GM12878 (cell line): Measurements from ENCODE around the gene ADAM23. TPM values are rescaled to one million over a fixed set of nuclear protein-coding genes. Genes with fewer than 3 reads are reported as not detected.

Source experiments
- ATAC-seq: fragments of 200-7000 bp; cut with Tn5 transposase; 3 replicates; pipeline ENCODE4 v1.9.1; 2020; ENCODE audit warnings: mild to moderate bottlenecking, moderate library complexity
- BruUV-seq: library from RNA; stranded (reverse); fragments of 400-500 nt; replicated peaks from 2 replicates; lab custom pipeline; 2021; lab: Mats Ljungman, UMichigan
- CTCF ChIA-PET: fragments of 300-600 bp; sonication (Branson Sonifier 250); formaldehyde crosslinking; extraction: SDS; loops from one replicate; lab custom pipeline; 2021; ENCODE audit warnings: inconsistent platforms; lab: Yijun Ruan, JAX
- POLR2A ChIA-PET: fragments of 350-600 bp; formaldehyde crosslinking; extraction: SDS; loops from one replicate; lab custom pipeline; 2021; ENCODE audit warnings: inconsistent platforms; lab: Charles Lee
- RAD21 ChIA-PET: fragments of 300-600 bp; sonication (Branson Sonifier 250); formaldehyde crosslinking; loops from one replicate; lab custom pipeline; 2023; ENCODE audit warnings: antibody characterized with exemption; ENCODE audit not compliant: unreplicated experiment; lab: Charles Lee
- SMC1A ChIA-PET: fragments of 300-600 bp; sonication (Branson Sonifier 250); formaldehyde crosslinking; loops from one replicate; lab custom pipeline; 2023; ENCODE audit not compliant: unreplicated experiment, uncharacterized antibody; lab: Charles Lee
- DNase-seq: peaks from one replicate; pipeline ENCODE4 v3.0.0-alpha.2; 2011; ENCODE audit warnings: low read depth, low spot score
- FAIRE-seq: peaks from 3 replicates; lab custom pipeline; 2011; peaks lifted over from hg19 to GRCh38; lab: Jason Lieb, UNC
- H2AFZ ChIP-seq: 2 replicates; pipeline ENCODE4 v1.6.0; 2011; ENCODE audit warnings: low read depth, low read length, control low read depth; ENCODE audit not compliant: control insufficient read depth
- H3K27ac ChIP-seq: 2 replicates; pipeline ENCODE4 v1.5.1; 2011; ENCODE audit warnings: control low read depth; ENCODE audit not compliant: control insufficient read depth, insufficient read depth
- H3K27me3 ChIP-seq, 2 experiments: replicated peaks in 1 of 2; 2 replicates each; pipeline versions ENCODE4 v1.6.0 to v1.6.1; 2011; ENCODE audit warnings: low read length in 1 of 2; ENCODE audit not compliant: control insufficient read depth in 2 of 2, insufficient read depth in 2 of 2
- H3K36me3 ChIP-seq, 2 experiments: 2 replicates each; pipeline ENCODE4 v1.5.1; 2011; ENCODE audit warnings: low read length in 1 of 2; ENCODE audit not compliant: control insufficient read depth in 2 of 2, insufficient read depth in 2 of 2
- H3K4me1 ChIP-seq: 2 replicates; pipeline ENCODE4 v1.6.1; 2011; ENCODE audit warnings: mild to moderate bottlenecking, low read length, moderate library complexity, mixed read lengths; ENCODE audit not compliant: control insufficient read depth, insufficient read depth
- H3K4me2 ChIP-seq: 2 replicates; pipeline ENCODE4 v1.6.0; 2011; ENCODE audit warnings: control low read depth; ENCODE audit not compliant: control insufficient read depth, insufficient read depth
- H3K4me3 ChIP-seq: fragments of 200-600 bp; sonication (generic); 2 replicates; pipeline ENCODE4 v1.5.1; 2016
- H3K79me2 ChIP-seq: 2 replicates; pipeline ENCODE4 v1.6.0; 2011; ENCODE audit warnings: low read length; ENCODE audit not compliant: control insufficient read depth, insufficient read depth
- H3K9ac ChIP-seq: 2 replicates; pipeline ENCODE4 v1.8.0; 2011; ENCODE audit warnings: low read length, control low read depth, mixed read lengths; ENCODE audit not compliant: control insufficient read depth, insufficient read depth
- H3K9me3 ChIP-seq: replicated peaks from 3 replicates; pipeline ENCODE4 v1.5.1; 2011; ENCODE audit warnings: mild to moderate bottlenecking, low read length; ENCODE audit not compliant: control insufficient read depth, insufficient read depth
- H4K20me1 ChIP-seq: 2 replicates; pipeline ENCODE4 v1.6.0; 2011; ENCODE audit not compliant: control insufficient read depth, insufficient read depth
- ATF3 ChIP-seq: IDR thresholded peaks from 2 replicates; pipeline ENCODE4 v1.6.1; 2011; ENCODE audit warnings: low read depth, mild to moderate bottlenecking, low read length, moderate library complexity, borderline replicate concordance; ENCODE audit errors: extremely low read depth
- CREM ChIP-seq: IDR thresholded peaks from 2 replicates; pipeline ENCODE4 v1.6.1; 2014; ENCODE audit warnings: antibody characterized with exemption, low read depth
- GATAD2B ChIP-seq: fragments of 450-650 bp; conservative IDR thresholded peaks from 2 replicates; pipeline ENCODE4 v1.6.1; 2017; ENCODE audit warnings: low read depth, mild to moderate bottlenecking, moderate library complexity
- HCFC1 ChIP-seq: fragments of 150-350 bp; IDR thresholded peaks from 2 replicates; pipeline ENCODE4 v1.6.1; 2014; ENCODE audit warnings: low read length
- LARP7 ChIP-seq: fragments of 450-650 bp; IDR thresholded peaks from 2 replicates; pipeline ENCODE4 v1.6.1; 2017; ENCODE audit warnings: mild to moderate bottlenecking
- MTA2 ChIP-seq: fragments of 450-650 bp; IDR thresholded peaks from 2 replicates; pipeline ENCODE4 v1.6.1; 2016; ENCODE audit warnings: low read depth, mild to moderate bottlenecking, moderate library complexity
- MXI1 ChIP-seq: fragments of 150-350 bp; IDR thresholded peaks from 2 replicates; pipeline ENCODE4 v1.6.1; 2011; ENCODE audit warnings: low read depth, mild to moderate bottlenecking, inconsistent platforms, low read length, improper control_type of control experiment
- RBBP5 ChIP-seq: fragments of 200-600 bp; sonication (generic); conservative IDR thresholded peaks from 2 replicates; pipeline ENCODE4 v1.6.1; 2016
- WRNIP1 ChIP-seq: IDR thresholded peaks from 2 replicates; pipeline ENCODE4 v1.6.1; 2011; ENCODE audit warnings: low read depth, low read length, improper control_type of control experiment, borderline replicate concordance
- WGBS: methylation state at CpG from one replicate; pipeline ENCODE4 v1.1.6; 2016; ENCODE audit warnings: low lambda C conversion rate; ENCODE audit not compliant: insufficient replicate concordance, insufficient coverage; ENCODE audit errors: missing lambda C conversion rate; 5-methylcytosine and 5-hydroxymethylcytosine counted together
- in situ Hi-C: fragments of 300-500 bp; cut with MboI; formaldehyde crosslinking; loops from 9 replicates; pipeline ENCODE4 v1.14.3; 2018; ENCODE audit warnings: mixed read lengths
- intact Hi-C: fragments of 100-400 bp; cut with micrococcal nuclease; formaldehyde crosslinking; loops from one replicate; pipeline ENCODE4 v1.14.2; 2022; ENCODE audit not compliant: unreplicated experiment
- polyA plus RNA-seq, 11 experiments: library from polyadenylated mRNA; depleted of rRNA in 4 of 11; unstranded in 6 of 11; stranded (reverse) in 5 of 11; fragments of >200 nt; fragmentation: Nextera tagmentation in 4 of 11; fragmentation: Illumina TruSeq in 1 of 11; extraction: Ambion mirVana in 4 of 11; extraction: Trizol in 1 of 11; gene quantifications; 1 replicate in 1 of 11; 2 replicates in 10 of 11; pipeline versions ENCODE4 v1.2.1 to v1.2.3, GENCODE V29; 2011 to 2016; ENCODE audit warnings: inconsistent platforms in 2 of 11, missing spikeins in 2 of 11, low read depth in 1 of 11
- total RNA-seq, 4 experiments: library from RNA; depleted of rRNA in 3 of 4; stranded (reverse); fragments of >200 nt in 3 of 4; fragmentation: Illumina TruSeq in 1 of 4; extraction: Trizol in 1 of 4; gene quantifications; 2 replicates each; pipeline versions ENCODE4 v1.2.1 to v1.2.3, GENCODE V29; 2013 to 2021
- TF ChIP-seq, protein P1 (sequence below), 3 experiments: IDR thresholded peaks in 2 of 3; conservative IDR thresholded peaks in 1 of 3; 2 replicates each; pipeline ENCODE4 v1.5.1; 2011; ENCODE audit warnings: low read depth in 3 of 3, low read length in 3 of 3, mild to moderate bottlenecking in 3 of 3, control low read depth in 2 of 3, moderate library complexity in 2 of 3, inconsistent platforms in 1 of 3, mixed read lengths in 1 of 3; ENCODE audit not compliant: control insufficient read depth in 2 of 3, insufficient read depth in 1 of 3; ENCODE audit errors: extremely low read depth in 1 of 3
- TF ChIP-seq, protein P2 (sequence below): IDR thresholded peaks from 2 replicates; pipeline ENCODE4 v1.6.1; 2011; ENCODE audit warnings: borderline replicate concordance, low read depth, mild to moderate bottlenecking, moderate library complexity, mixed read lengths, low read length; ENCODE audit not compliant: insufficient read depth; ENCODE audit errors: extremely low read length

Gene ADAM23
- total and polyA plus RNA-seq, 10 of the 15 experiments (the other 5 are each of a cell fraction or from before 2014, with no cell fraction given) = 5.7 to 41.8 (median 15.6) TPM

DNA sequence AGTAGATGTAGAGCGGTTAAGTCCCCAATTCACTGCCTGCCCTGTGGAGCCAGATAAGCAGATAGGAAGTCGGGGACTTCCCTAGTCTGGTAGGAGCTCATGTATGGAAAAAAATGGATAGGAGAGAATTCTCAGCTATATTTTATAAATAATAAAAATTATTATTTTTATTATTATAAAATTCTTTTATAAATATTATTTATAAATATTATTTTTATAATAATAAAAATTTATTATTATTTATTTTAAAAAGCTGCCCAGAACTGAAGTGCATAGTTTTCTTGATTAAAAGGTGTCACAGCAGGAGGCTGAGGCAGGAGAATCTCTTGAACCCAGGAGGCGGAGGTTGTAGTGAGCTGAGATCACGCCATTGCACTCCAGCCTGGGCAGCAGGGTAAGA is 97.4 kb downstream of the ADAM23 start:
- DNase-seq = no peak
- Histone ChIP-seq H3K36me3 (no peaks in the 10 kb centered on the region), H3K4me2 (no peak overlapping the region), H3K4me1 (no peaks in the 10 kb centered on the region), H4K20me1 (no peaks in the 10 kb centered on the region), H2AFZ (no peak overlapping the region), H3K9ac (no peak overlapping the region), H3K9me3 (no peaks in the 10 kb centered on the region), H3K27ac (no peak overlapping the region), H3K27me3 (no peaks in the 10 kb centered on the region), H3K79me2 (no peaks in the 10 kb centered on the region), H3K4me3 (no peak overlapping the region)
- BruUV-seq = no TSS peak
- RAD21 ChIA-PET = interaction anchor here (1.0 to 1.9 kb wide), 3 partner anchors 14 to 24 kb away, joined by 4 to 6 read pairs (median 4); no protein-coding TSS in a partner anchor
- intact Hi-C loops (no loop called here), in situ Hi-C loops (no loop called here)
- POLR2A ChIA-PET = interaction anchor here (0.7 kb wide), 1 partner anchor 240 kb away, joined by 4 read pairs; no protein-coding TSS in a partner anchor
- no peak for FAIRE-seq
- 49% methylated on average over 4 of the region's 4 CpGs for WGBS
- TF ChIP-seq WRNIP1 (no peak), LARP7 (no peak), MTA2 (no peak), GATAD2B (no peak)
- SMC1A ChIA-PET = interaction anchor here (1.1 to 1.2 kb wide), 2 partner anchors 18 to 99 kb away, joined by 3 to 5 read pairs; no protein-coding TSS in a partner anchor
- CTCF ChIA-PET = interaction anchor here (0.6 to 1.8 kb wide), 5 partner anchors 15 to 149 kb away, joined by 3 to 5 read pairs (median 3); no protein-coding TSS in a partner anchor
- no peak for ATAC-seq

GRCh38 chr2:206543073-206543472 is 99.7 kb downstream of the ADAM23 start:
- ChIA-PET SMC1A (interaction anchor here (0.6 to 2.5 kb wide), 2 partner anchors 12 to 68 kb away, joined by 3 to 9 read pairs; no protein-coding TSS in a partner anchor), RAD21 (no interaction called here), CTCF (interaction anchor here (0.5 to 1.9 kb wide), 3 partner anchors 10 to 239 kb away, joined by 4 to 5 read pairs (median 4); no protein-coding TSS in a partner anchor), POLR2A (no interaction called here)
- H3K36me3 ChIP-seq = no peaks in the 10 kb centered on the region
- no peak overlapping the region for H3K4me2 ChIP-seq
- H3K4me1 ChIP-seq = no peaks in the 10 kb centered on the region
- ATAC-seq (no peak), DNase-seq (no peak), FAIRE-seq (no peak)
- no peak overlapping the region for H3K27ac ChIP-seq
- no peaks in the 10 kb centered on the region for H3K27me3 ChIP-seq
- in situ Hi-C loops (no loop called here), intact Hi-C loops (no loop called here)
- H2AFZ ChIP-seq = no peak overlapping the region
- no TSS peak for BruUV-seq
- H3K9me3 ChIP-seq = no peaks in the 10 kb centered on the region
- H3K4me3 ChIP-seq = no peak overlapping the region
- H3K9ac ChIP-seq = no peak overlapping the region
- no peaks in the 10 kb centered on the region for H3K79me2 ChIP-seq
- no peaks in the 10 kb centered on the region for H4K20me1 ChIP-seq
- 21% methylated on average over 2 of the region's 2 CpGs for WGBS
- TF ChIP-seq, protein P1, sequence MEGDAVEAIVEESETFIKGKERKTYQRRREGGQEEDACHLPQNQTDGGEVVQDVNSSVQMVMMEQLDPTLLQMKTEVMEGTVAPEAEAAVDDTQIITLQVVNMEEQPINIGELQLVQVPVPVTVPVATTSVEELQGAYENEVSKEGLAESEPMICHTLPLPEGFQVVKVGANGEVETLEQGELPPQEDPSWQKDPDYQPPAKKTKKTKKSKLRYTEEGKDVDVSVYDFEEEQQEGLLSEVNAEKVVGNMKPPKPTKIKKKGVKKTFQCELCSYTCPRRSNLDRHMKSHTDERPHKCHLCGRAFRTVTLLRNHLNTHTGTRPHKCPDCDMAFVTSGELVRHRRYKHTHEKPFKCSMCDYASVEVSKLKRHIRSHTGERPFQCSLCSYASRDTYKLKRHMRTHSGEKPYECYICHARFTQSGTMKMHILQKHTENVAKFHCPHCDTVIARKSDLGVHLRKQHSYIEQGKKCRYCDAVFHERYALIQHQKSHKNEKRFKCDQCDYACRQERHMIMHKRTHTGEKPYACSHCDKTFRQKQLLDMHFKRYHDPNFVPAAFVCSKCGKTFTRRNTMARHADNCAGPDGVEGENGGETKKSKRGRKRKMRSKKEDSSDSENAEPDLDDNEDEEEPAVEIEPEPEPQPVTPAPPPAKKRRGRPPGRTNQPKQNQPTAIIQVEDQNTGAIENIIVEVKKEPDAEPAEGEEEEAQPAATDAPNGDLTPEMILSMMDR (IDR thresholded peaks at IDR 0.05 in 2 of 3, conservative IDR thresholded peaks at IDR 0.05 in 1 of 3; ENCODE audit: control insufficient read depth in 2 of 3, extremely low read depth in 1 of 3, insufficient read depth in 1 of 3, low read depth in 3 of 3, low read length in 3 of 3) = no peak
- TF ChIP-seq RBBP5 (no peak), ATF3 (no peak), MXI1 (no peak), CREM (no peak), HCFC1 (no peak)
- TF ChIP-seq, protein P2, sequence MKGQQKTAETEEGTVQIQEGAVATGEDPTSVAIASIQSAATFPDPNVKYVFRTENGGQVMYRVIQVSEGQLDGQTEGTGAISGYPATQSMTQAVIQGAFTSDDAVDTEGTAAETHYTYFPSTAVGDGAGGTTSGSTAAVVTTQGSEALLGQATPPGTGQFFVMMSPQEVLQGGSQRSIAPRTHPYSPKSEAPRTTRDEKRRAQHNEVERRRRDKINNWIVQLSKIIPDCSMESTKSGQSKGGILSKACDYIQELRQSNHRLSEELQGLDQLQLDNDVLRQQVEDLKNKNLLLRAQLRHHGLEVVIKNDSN = no peak
